ENCODE data around the gene GTSE1. TPM values are rescaled to one million over a fixed set of nuclear protein-coding genes. Genes with fewer than 3 reads are reported as not detected.

Gene GTSE1
- 0.59 and 5.1 TPM in 2 replicates for total RNA-seq

DNA sequence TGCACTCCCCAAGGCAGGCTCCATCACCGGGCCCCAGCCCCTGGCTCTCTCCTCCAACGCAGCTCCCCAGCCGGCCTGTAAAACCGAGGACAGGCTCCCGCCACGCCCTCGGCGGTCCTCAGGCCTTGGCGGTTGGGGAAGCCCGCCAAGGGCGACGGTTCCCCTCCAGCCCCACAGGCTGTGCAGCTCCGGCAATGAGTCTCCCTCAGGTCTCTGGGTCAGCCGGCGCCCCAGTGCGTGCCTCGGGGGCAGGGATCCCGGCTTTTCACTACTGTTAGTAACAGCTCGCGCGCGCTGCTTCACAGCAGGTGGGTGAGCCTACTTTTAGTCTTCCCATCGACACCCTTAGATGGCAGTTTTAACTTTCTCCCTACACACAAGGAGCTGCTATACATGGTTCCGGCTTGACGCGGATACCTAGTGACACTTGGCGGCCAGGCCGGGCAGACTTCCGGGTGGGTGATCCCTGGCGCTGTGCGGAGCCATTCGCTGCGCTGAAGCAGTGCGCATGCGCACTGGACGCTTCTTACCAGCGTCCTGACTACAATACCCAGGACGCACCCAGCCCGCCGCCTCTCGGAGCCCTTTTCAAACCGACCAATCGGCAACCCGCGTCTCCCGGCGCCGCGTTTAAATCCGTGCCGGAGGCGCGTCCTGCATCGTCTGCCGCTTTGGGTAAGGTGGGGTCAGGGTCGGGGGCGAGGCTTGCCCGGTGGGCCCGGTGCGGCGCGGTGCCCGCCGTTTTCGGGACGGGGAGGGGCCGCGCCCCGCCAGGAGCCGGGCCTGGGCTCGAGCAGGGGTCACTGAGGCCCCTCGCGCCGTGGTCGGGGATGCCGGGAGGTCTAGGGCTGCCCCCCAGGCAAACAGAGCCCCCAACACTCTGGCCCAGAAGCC lies at the start of gene GTSE1:
GTSE1 (plus strand) TSS at position 614 of the 894 bp plus-strand sequence. CDS start 531 bp downstream, outside the sequence.

GRCh38 chr22:46250035-46250782 lies 46.5 kb upstream of the GTSE1 start, which contains the start of gene CDPF1:
Gene CDPF1, minus strand, starts transcription at chr22:46250293. Its CDS starts 2,009 bp downstream, at chr22:46248284.

GRCh38 chr22:46263216-46263590 lies 33.5 kb upstream of the GTSE1 start, which contains the start of gene PKDREJ:
Gene PKDREJ, minus strand, starts transcription at chr22:46263343. Its CDS starts 21 bp downstream, at chr22:46263322.

DNA sequence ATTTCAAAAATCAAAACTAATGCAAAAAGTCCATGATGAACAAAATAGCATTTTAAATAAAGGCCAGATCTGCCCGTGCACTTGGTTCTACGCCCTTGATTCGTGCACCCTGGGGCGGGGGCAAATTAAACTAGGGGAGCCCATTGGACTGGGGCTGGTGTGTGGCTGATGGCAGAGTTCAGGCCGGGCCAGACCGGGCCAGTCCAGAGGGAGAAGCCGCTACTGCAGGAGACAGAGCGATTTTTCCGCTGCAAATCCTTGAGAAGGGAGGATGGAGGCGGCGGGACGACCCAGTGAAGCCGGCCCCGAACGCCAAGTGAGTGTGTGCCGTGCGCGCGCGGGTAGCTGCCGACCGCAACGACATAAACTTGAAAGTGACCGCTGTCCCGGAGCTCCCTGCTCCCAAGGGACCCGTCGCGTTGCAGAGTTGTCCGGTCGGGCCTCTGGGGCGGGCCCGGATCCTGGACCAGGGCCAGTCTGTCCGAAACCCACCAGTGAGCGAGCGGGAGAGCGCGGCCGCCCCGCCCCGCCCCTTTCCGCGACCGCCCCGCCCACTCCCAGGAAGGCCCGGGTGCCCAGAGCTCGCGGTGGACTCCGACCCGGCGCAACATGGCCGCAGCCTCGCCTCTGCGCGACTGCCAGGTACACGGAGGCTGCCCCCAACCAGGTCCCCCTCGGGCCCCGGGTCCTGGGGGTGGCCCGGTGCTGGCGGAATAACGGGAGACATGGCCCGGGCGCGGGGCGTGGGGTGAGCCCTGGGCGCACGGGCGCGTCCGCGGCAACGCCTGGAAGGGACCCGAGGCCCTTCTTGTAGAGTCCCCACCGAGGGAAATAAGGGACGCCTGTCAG lies 29.0 kb upstream of the GTSE1 start, which contains the start of gene TTC38:
TTC38 (plus strand) TSS at position 578 of the 849 bp plus-strand sequence; CDS start at position 610, 32 bp downstream.

GRCh38 chr22:46335201-46336118 lies 38.8 kb downstream of the GTSE1 start, which contains the start of gene TRMU:
Gene TRMU, plus strand, starts transcription at chr22:46335714. Its CDS starts 51 bp downstream, at chr22:46335765.

Other genes starting within 250 kb of the GTSE1 start
- 16.6 and 17.7 TPM in 2 replicates for gene PPARA, start 146.3 kb upstream of the GTSE1 start, total RNA-seq
- 7.4 and 10.4 TPM in 2 replicates for gene CDPF1, start 46.6 kb upstream of the GTSE1 start, total RNA-seq
- gene PKDREJ, start 33.5 kb upstream of the GTSE1 start, total RNA-seq: under 0.01 TPM in 1 of 2 replicates, not detected in the other
- gene TTC38, start 28.9 kb upstream of the GTSE1 start, total RNA-seq: 24.6 and 35.9 TPM in 2 replicates
- 35.9 and 46.9 TPM in 2 replicates for gene TRMU, start 38.8 kb downstream of the GTSE1 start, total RNA-seq
- gene CELSR1, start 240.8 kb downstream of the GTSE1 start, total RNA-seq: 1.5 and 7.3 TPM in 2 replicates